SK-N-SH (cell line): ENCODE results near the gene PNPLA5. TPM values are rescaled to one million over a fixed set of nuclear protein-coding genes. Genes with fewer than 3 reads are reported as not detected.

Experiments used
- CTCF ChIA-PET: fragments of 300-600, 350-600 bp; formaldehyde crosslinking; extraction: SDS; loops from one replicate; lab custom pipeline; 2021; lab: Yijun Ruan, JAX
- POLR2A ChIA-PET: fragments of 350-600 bp; sonication (Branson Sonifier 250); formaldehyde crosslinking; extraction: SDS; loops from one replicate; lab custom pipeline; 2020; ENCODE audit warnings: antibody characterized with exemption, inconsistent platforms; lab: Yijun Ruan, JAX
- DNase-seq: peaks from one replicate; pipeline ENCODE4 v3.0.0; 2012
- H2AFZ ChIP-seq: fragments of 200-600 bp; sonication (generic); 2 replicates; pipeline ENCODE4 v1.8.1; 2016; ENCODE audit warnings: antibody characterized with exemption, mild to moderate bottlenecking, low read depth
- H3F3A ChIP-seq: fragments of 200-600 bp; sonication (generic); replicated peaks from 2 replicates; pipeline ENCODE3; 2016; ENCODE audit warnings: antibody characterized with exemption, mild to moderate bottlenecking; ENCODE audit not compliant: insufficient read depth
- H3K27ac ChIP-seq, 2 experiments: fragments of 200-500 bp in 1 of 2; fragments of 200-600 bp in 1 of 2; sonication (Bioruptor generic) in 1 of 2; sonication (generic), shearing (Covaris generic) in 1 of 2; 2 replicates each; pipeline versions ENCODE4 v1.5.1 to v1.6.1; 2014 to 2016; ENCODE audit warnings: low read depth in 2 of 2, inconsistent platforms in 1 of 2, low read length in 1 of 2, mild to moderate bottlenecking in 1 of 2, mixed read lengths in 1 of 2
- H3K27me3 ChIP-seq: fragments of 200-600 bp; sonication (generic), shearing (Covaris generic); 2 replicates; pipeline ENCODE4 v1.6.1; 2016; ENCODE audit warnings: mixed run types; ENCODE audit not compliant: insufficient read depth
- H3K36me3 ChIP-seq, 2 experiments: fragments of 200-500 bp in 1 of 2; fragments of 200-600 bp in 1 of 2; sonication (Bioruptor generic) in 1 of 2; sonication (generic) in 1 of 2; replicated peaks in 1 of 2; 2 replicates each; pipeline versions ENCODE3 to v1.5.1; 2014 to 2016; ENCODE audit warnings: low read length in 1 of 2, mild to moderate bottlenecking in 1 of 2; ENCODE audit not compliant: insufficient read depth in 2 of 2, control insufficient read depth in 1 of 2
- H3K4me1 ChIP-seq, 2 experiments: fragments of 200-500 bp in 1 of 2; fragments of 200-600 bp in 1 of 2; sonication (Bioruptor generic) in 1 of 2; sonication (generic), shearing (Covaris generic) in 1 of 2; 2 replicates each; pipeline versions ENCODE4 v1.5.1 to v1.6.1; 2014 to 2016; ENCODE audit warnings: low read depth in 1 of 2, low read length in 1 of 2, mixed run types in 1 of 2; ENCODE audit not compliant: insufficient read depth in 2 of 2, control insufficient read depth in 1 of 2
- H3K4me2 ChIP-seq: fragments of 200-600 bp; sonication (generic), shearing (Covaris generic); 2 replicates; pipeline ENCODE4 v1.6.1; 2017; ENCODE audit warnings: mixed run types
- H3K4me3 ChIP-seq, 2 experiments: fragments of 200-500 bp in 1 of 2; fragments of 200-600 bp in 1 of 2; sonication (Bioruptor generic) in 1 of 2; sonication (generic), shearing (Covaris generic) in 1 of 2; 2 replicates each; pipeline versions ENCODE4 v1.5.1 to v1.8.1; 2014 to 2016; ENCODE audit warnings: low read depth in 2 of 2, inconsistent platforms in 1 of 2, low read length in 1 of 2, mild to moderate bottlenecking in 1 of 2, mixed read lengths in 1 of 2, moderate library complexity in 1 of 2
- H3K79me2 ChIP-seq: fragments of 200-600 bp; sonication (generic); 2 replicates; pipeline ENCODE4 v1.8.1; 2017; ENCODE audit warnings: mild to moderate bottlenecking; ENCODE audit not compliant: insufficient read depth
- H3K9ac ChIP-seq: fragments of 200-600 bp; sonication (generic); 2 replicates; pipeline ENCODE4 v1.6.1; 2017; ENCODE audit warnings: mixed run types
- H3K9me2 ChIP-seq: fragments of 200-600 bp; sonication (generic); 2 replicates; pipeline ENCODE4 v1.6.1; 2017; ENCODE audit warnings: mixed run types
- H3K9me3 ChIP-seq: fragments of 200-600 bp; sonication (generic); 2 replicates; pipeline ENCODE4 v1.6.1; 2017; ENCODE audit warnings: mixed run types, mild to moderate bottlenecking, moderate library complexity
- H4K20me1 ChIP-seq: fragments of 200-600 bp; sonication (generic); 2 replicates; pipeline ENCODE4 v1.6.1; 2017; ENCODE audit warnings: mild to moderate bottlenecking, mixed run types; ENCODE audit not compliant: insufficient read depth
- CHD2 ChIP-seq: fragments of 150-350 bp; IDR thresholded peaks from 2 replicates; pipeline ENCODE4 v1.6.1; 2018; ENCODE audit warnings: low read length; ENCODE audit not compliant: partially characterized antibody
- EP300 ChIP-seq, 2 experiments: IDR thresholded peaks; 2 replicates each; pipeline versions ENCODE4 v1.4.0 to v1.6.1; 2012; ENCODE audit warnings: borderline replicate concordance in 1 of 2, low read depth in 1 of 2, low read length in 1 of 2
- EZH2phosphoT487 ChIP-seq: fragments of 200-600 bp; sonication (generic); IDR thresholded peaks from 2 replicates; pipeline ENCODE4 v1.6.1; 2017; ENCODE audit warnings: low read depth, mixed run types, mild to moderate bottlenecking, antibody characterized with exemption, moderate library complexity, borderline replicate concordance
- FOXJ3 ChIP-seq: sonication (generic); formaldehyde crosslinking; IDR thresholded peaks from 2 replicates; pipeline ENCODE4 v1.5.1; 2020; ENCODE audit warnings: mild to moderate bottlenecking, missing genetic modification reagents
- FOXM1 ChIP-seq: IDR thresholded peaks from 2 replicates; pipeline ENCODE4 v1.4.0; 2012; ENCODE audit warnings: low read depth, mild to moderate bottlenecking
- GATA2 ChIP-seq: sonication (generic); formaldehyde crosslinking; IDR thresholded peaks from 2 replicates; pipeline ENCODE4 v1.5.0; 2020; ENCODE audit warnings: mild to moderate bottlenecking, missing genetic modification reagents
- JUND ChIP-seq: IDR thresholded peaks from 2 replicates; pipeline ENCODE4 v1.4.0; 2012
- MEF2A ChIP-seq: IDR thresholded peaks from 2 replicates; pipeline ENCODE4 v1.4.0; 2012; ENCODE audit warnings: low read depth, borderline replicate concordance
- MXI1 ChIP-seq: IDR thresholded peaks from 2 replicates; pipeline ENCODE4 v1.6.1; 2012; ENCODE audit warnings: mild to moderate bottlenecking, low read depth, low read length, improper control_type of control experiment
- NFIC ChIP-seq: IDR thresholded peaks from 2 replicates; pipeline ENCODE4 v1.4.0; 2012; ENCODE audit warnings: borderline replicate concordance
- POLR2AphosphoS5 ChIP-seq: IDR thresholded peaks from 2 replicates; pipeline ENCODE4 v1.6.1; 2012; ENCODE audit warnings: low read depth, low read length
- RAD21 ChIP-seq: IDR thresholded peaks from 2 replicates; pipeline ENCODE4 v1.6.1; 2012; ENCODE audit warnings: mild to moderate bottlenecking, low read length
- RFX5 ChIP-seq: IDR thresholded peaks from 2 replicates; pipeline ENCODE4 v1.6.1; 2012; ENCODE audit warnings: mild to moderate bottlenecking, improper control_type of control experiment, low read length
- RXRA ChIP-seq: IDR thresholded peaks from 2 replicates; pipeline ENCODE4 v1.4.0; 2012; ENCODE audit warnings: low read depth, mild to moderate bottlenecking, borderline replicate concordance
- SIN3A ChIP-seq: IDR thresholded peaks from 2 replicates; pipeline ENCODE4 v1.6.1; 2012; ENCODE audit warnings: low read depth, mild to moderate bottlenecking, low read length, moderate library complexity, borderline replicate concordance
- SMC3 ChIP-seq: IDR thresholded peaks from 2 replicates; pipeline ENCODE4 v1.6.1; 2012; ENCODE audit warnings: low read depth, low read length, improper control_type of control experiment
- TCF12 ChIP-seq: IDR thresholded peaks from 2 replicates; pipeline ENCODE4 v1.4.0; 2012
- TEAD4 ChIP-seq: IDR thresholded peaks from 2 replicates; pipeline ENCODE4 v1.4.0; 2012; ENCODE audit warnings: mild to moderate bottlenecking, borderline replicate concordance; ENCODE audit not compliant: insufficient read depth
- USF1 ChIP-seq: IDR thresholded peaks from 2 replicates; pipeline ENCODE4 v1.4.0; 2012; ENCODE audit warnings: low read depth, borderline replicate concordance
- YY1 ChIP-seq: IDR thresholded peaks from 2 replicates; pipeline ENCODE4 v1.4.0; 2012; ENCODE audit warnings: low read depth, mild to moderate bottlenecking
- WGBS: methylation state at CpG from one replicate; pipeline ENCODE4 v1.1.6; 2017; ENCODE audit warnings: low lambda C conversion rate; 5-methylcytosine and 5-hydroxymethylcytosine counted together
- polyA plus RNA-seq, 3 experiments: library from polyadenylated mRNA; depleted of rRNA; stranded (reverse); fragments of >200 nt; gene quantifications; 2 replicates each; pipeline ENCODE4 v1.2.3, GENCODE V29; 2012
- TF ChIP-seq, protein P1 (sequence below): fragments of 200-600 bp; sonication (generic); IDR thresholded peaks from 2 replicates; pipeline ENCODE4 v1.6.1; 2017; ENCODE audit warnings: antibody characterized with exemption, mild to moderate bottlenecking, moderate library complexity
- TF ChIP-seq, protein P2 (sequence below): IDR thresholded peaks from 2 replicates; pipeline ENCODE4 v1.4.0; 2012; ENCODE audit warnings: low read depth
- TF ChIP-seq, protein P3 (sequence below): fragments of 150-350 bp; IDR thresholded peaks from 2 replicates; pipeline ENCODE4 v1.6.1; 2017; ENCODE audit warnings: antibody characterized with exemption, low read length, low read depth, borderline replicate concordance

Gene PNPLA5
- polyA plus RNA-seq, 1 of the 3 experiments (the other 2 are of a cell fraction): not detected

- Histone ChIP-seq H4K20me1 (no peaks in the 10 kb centered on the region), H3K4me2 (no peak overlapping the region), H3K9ac (no peak overlapping the region), H3K27me3 (no peaks in the 10 kb centered on the region), H3K4me3 (no peak overlapping the region), H3K9me3 (no peaks in the 10 kb centered on the region), H3K27ac (no peak overlapping the region), H2AFZ (no peak overlapping the region), H3F3A (no peaks in the 10 kb centered on the region), H3K9me2 (no peaks in the 10 kb centered on the region), H3K79me2 (no peaks in the 10 kb centered on the region), H3K36me3 (no peaks in the 10 kb centered on the region), H3K4me1 (peaks cover 0 to 29% of the 10 kb centered on the region in 2 experiments; a peak in 2 of 4 replicates)
- CTCF ChIA-PET: no interaction called here
- no peak for TF ChIP-seq EZH2phosphoT487
- TF ChIP-seq SIN3A: no peak
- no peak for TF ChIP-seq RFX5
- no peak for TF ChIP-seq JUND
- TF ChIP-seq USF1: no peak
- no peak for TF ChIP-seq FOXM1
- TF ChIP-seq GATA2: no peak
- POLR2A ChIA-PET: interaction anchor here (0.8 kb wide), 1 partner anchor 11 kb away, joined by 3 read pairs; no protein-coding TSS in a partner anchor
- WGBS: 100% methylated on average over 3 of the region's 33 CpGs
- no peak for DNase-seq
Observed at GRCh38 chr22:43831561-43832392, 60.0 kb downstream of the PNPLA5 start.

- Histone ChIP-seq H3K27ac (no peak overlapping the region), H3K36me3 (no peaks in the 10 kb centered on the region), H3K79me2 (no peaks in the 10 kb centered on the region), H3F3A (peaks cover 5% of the 10 kb centered on the region), H3K4me2 (no peak overlapping the region), H4K20me1 (no peaks in the 10 kb centered on the region), H3K4me1 (peaks cover 0 to 34% of the 10 kb centered on the region in 2 experiments; a peak in 2 of 4 replicates), H3K9me2 (no peaks in the 10 kb centered on the region), H3K4me3 (no peak overlapping the region), H2AFZ (no peak overlapping the region), H3K27me3 (no peaks in the 10 kb centered on the region), H3K9me3 (no peaks in the 10 kb centered on the region), H3K9ac (no peak overlapping the region)
- ChIA-PET POLR2A (interaction anchor here (0.8 kb wide), 1 partner anchor 12 kb away, joined by 3 read pairs; no protein-coding TSS in a partner anchor), CTCF (interaction anchor here (1.0 to 2.5 kb wide), 3 partner anchors 18 to 557 kb away, joined by 3 to 15 read pairs (median 4); no protein-coding TSS in a partner anchor)
- 95% methylated on average over 5 of the region's 12 CpGs for WGBS
- TF ChIP-seq TCF12 (no peak), YY1 (no peak), EZH2phosphoT487 (no peak), RAD21 (no peak), POLR2AphosphoS5 (no peak), GATA2 (no peak), MXI1 (no peak), FOXJ3 (no peak), SIN3A (no peak), RXRA (no peak), FOXM1 (no peak), TEAD4 (no peak), SMC3 (no peak), EP300 (IDR thresholded peaks at IDR 0.05; ENCODE audit: borderline replicate concordance in 1 of 2, low read depth in 1 of 2, low read length in 1 of 2) (no peak), MEF2A (no peak), NFIC (no peak), CHD2 (no peak)
- TF ChIP-seq, protein P1, sequence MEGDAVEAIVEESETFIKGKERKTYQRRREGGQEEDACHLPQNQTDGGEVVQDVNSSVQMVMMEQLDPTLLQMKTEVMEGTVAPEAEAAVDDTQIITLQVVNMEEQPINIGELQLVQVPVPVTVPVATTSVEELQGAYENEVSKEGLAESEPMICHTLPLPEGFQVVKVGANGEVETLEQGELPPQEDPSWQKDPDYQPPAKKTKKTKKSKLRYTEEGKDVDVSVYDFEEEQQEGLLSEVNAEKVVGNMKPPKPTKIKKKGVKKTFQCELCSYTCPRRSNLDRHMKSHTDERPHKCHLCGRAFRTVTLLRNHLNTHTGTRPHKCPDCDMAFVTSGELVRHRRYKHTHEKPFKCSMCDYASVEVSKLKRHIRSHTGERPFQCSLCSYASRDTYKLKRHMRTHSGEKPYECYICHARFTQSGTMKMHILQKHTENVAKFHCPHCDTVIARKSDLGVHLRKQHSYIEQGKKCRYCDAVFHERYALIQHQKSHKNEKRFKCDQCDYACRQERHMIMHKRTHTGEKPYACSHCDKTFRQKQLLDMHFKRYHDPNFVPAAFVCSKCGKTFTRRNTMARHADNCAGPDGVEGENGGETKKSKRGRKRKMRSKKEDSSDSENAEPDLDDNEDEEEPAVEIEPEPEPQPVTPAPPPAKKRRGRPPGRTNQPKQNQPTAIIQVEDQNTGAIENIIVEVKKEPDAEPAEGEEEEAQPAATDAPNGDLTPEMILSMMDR: no peak
- TF ChIP-seq, protein P2, sequence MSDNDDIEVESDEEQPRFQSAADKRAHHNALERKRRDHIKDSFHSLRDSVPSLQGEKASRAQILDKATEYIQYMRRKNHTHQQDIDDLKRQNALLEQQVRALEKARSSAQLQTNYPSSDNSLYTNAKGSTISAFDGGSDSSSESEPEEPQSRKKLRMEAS: no peak
- TF ChIP-seq, protein P3, sequence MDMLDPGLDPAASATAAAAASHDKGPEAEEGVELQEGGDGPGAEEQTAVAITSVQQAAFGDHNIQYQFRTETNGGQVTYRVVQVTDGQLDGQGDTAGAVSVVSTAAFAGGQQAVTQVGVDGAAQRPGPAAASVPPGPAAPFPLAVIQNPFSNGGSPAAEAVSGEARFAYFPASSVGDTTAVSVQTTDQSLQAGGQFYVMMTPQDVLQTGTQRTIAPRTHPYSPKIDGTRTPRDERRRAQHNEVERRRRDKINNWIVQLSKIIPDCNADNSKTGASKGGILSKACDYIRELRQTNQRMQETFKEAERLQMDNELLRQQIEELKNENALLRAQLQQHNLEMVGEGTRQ: no peak
- DNase-seq: no peak
Observed at GRCh38 chr22:43830931-43831560, 60.8 kb downstream of the PNPLA5 start.
